ENCODE data around the gene TPH2.

Gene TPH2

DNA sequence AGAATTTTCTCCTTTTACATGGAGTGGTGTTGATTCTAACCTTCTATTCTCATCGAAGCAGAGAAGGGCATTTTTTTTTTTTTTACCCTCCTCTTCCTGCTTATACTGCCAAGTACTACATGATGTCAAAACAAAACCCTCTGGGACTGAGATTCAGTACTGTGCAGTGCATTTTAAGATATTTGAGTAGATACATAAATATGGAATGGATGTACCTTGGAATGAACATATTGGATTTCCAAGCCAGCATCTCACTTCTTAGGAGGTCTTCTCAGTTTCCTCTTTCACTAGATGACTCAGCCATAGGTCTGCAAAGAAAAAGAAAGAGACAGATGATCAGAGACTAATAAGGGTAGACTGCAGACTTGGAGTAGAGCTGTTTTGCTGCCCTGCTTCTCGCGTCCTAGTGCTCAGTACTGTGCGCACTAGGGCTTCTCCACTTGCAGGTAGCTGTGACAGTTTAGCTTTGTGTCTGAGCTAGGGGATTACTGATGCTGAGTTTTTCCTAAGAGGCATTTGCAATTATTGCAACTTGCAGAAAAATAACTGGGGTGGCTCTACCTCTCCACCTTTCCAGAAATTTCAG lies 20.4 kb downstream of the TPH2 start:
- DNase-seq (ENCODE audit: low read depth in 1 of 2, low spot score in 1 of 2) = no peak

DNA sequence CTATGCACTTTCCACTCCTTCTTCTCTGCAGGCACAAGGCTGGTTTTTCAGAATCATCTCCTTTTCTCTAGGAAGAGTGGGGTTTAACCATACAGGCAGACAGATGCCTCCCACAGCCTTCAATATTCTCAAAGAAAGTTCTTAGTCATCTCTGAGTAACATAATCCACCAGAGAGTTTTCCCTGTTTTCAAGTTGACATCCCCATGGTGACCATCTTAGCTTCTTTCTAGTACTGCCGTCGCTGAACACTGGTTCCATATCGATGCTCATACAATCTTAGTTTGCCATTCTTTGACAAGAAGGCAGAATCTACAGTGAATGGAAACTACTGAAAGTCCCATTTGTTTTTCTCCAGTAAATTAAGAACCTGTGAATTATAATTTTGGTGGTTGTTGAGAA lies 28.6 kb downstream of the TPH2 start:
- no peak for DNase-seq (ENCODE audit: low read depth in 1 of 2, low spot score in 1 of 2)

GRCh38 chr12:71969330-71969729 lies 30.7 kb downstream of the TPH2 start:
- no peak for DNase-seq (ENCODE audit: low read depth in 1 of 2, low spot score in 1 of 2)

DNA sequence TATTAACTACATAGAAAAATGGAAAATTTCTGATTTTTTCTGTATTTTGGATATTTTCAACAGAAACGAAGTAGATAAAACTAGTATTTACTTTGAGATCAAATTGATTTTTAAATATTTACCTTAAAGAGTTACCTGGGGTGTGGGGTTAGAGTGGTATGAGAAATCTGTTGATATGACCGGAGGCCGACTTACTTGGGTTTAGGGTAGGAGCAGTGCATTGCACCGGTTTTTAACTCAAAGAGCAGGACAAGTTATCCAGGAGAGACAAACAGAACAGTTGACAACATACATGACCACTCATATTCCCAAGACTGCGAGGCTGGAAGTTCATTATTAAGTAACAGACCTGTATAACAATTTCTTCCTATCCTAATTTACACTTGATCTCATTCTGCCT lies 31.4 kb downstream of the TPH2 start:
- no peak for DNase-seq (ENCODE audit: low read depth in 1 of 2, low spot score in 1 of 2)

- no peak for DNase-seq (ENCODE audit: low read depth in 1 of 2, low spot score in 1 of 2)
These were observed 33.9 kb downstream of the TPH2 start for GRCh38 chr12:71972441-71973074.

GRCh38 chr12:71973687-71974086 lies 35.0 kb downstream of the TPH2 start:
- no peak for DNase-seq (ENCODE audit: low read depth in 1 of 2, low spot score in 1 of 2)

DNA sequence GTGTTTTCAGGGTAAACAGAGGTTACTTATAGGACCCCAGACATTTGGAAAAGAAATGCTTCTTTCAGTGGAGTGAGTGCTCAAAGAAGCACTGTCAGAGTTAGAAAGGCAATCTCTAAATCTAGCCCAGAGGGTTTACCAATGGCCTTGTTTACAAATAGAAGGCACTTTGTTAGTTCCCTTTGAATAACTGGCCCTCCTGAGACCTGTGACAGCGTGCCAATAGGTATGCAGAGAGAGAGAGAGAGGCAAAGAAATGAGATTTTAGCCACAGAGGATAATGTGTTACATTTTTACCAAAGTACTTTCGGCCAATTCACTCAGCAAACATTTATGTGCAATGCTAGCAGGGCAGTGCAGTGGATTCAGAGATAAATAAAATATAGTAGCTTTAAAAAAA lies 41.9 kb downstream of the TPH2 start:
- DNase-seq (ENCODE audit: low read depth in 1 of 2, low spot score in 1 of 2) = no peak

- no peak for DNase-seq (ENCODE audit: low read depth in 1 of 2, low spot score in 1 of 2)
These were observed 42.5 kb downstream of the TPH2 start for GRCh38 chr12:71981149-71981548.

DNA sequence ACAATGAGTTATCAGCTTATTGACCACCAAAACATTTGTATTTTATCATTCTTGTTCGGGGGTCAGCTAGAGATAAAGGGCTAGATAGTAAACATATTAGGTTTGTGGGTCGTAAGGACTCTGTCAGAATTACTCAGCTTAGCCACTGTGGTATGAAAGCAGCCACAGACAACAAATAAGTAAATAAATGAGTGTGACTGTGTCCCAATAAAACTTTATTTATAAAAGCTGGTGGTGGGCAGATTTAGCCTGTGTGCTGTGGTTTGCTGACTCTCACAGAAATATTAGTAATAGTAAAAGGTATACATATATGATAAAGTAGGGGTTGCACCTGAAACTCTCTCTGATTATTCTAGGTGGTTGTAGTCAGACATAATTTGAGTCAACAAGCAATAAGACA lies 56.1 kb downstream of the TPH2 start:
- no peak for DNase-seq (ENCODE audit: low read depth in 1 of 2, low spot score in 1 of 2)

DNA sequence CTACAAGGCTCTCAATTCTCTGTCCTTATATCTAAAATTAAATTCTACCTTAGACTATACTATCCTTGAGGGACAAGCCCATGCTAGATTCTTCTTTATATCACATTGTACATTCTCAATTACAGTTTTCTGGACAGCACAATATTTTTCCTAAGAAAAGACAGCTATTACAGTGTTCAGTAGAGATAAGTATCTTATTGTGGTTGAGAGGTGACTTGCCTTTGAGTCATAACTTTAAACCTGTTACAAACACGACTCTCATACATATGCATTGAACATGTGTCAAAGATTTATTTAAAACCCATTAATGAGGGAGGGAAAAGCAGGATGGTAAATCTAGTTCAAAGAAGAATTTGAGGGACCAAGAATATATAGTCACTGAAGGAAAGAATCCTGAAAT lies 61.1 kb downstream of the TPH2 start:
- no peak for DNase-seq (ENCODE audit: low read depth in 1 of 2, low spot score in 1 of 2)

- DNase-seq (ENCODE audit: low read depth in 1 of 2, low spot score in 1 of 2) = no peak
These were observed 62.5 kb downstream of the TPH2 start for GRCh38 chr12:72000969-72001648.

DNA sequence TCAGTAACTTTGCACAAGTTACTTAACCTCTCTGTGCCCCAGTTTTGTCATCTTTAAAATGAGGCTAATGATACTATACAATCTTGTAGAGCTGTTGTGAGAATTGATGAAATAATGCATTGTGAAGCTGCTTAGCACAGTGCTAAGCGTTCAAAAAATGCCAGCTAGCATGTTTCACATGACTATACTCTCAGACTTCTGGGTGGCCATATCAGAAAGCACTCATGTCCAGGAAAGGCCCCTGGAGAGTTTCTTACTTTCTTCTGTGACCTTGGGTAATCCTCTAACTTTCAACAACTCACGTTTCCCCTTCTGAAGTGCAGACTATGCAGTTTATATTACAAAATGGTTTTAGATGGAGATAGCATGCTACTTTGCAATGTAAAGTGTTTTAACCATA lies 68.1 kb downstream of the TPH2 start:
- no peak for DNase-seq (ENCODE audit: low read depth in 1 of 2, low spot score in 1 of 2)

DNA sequence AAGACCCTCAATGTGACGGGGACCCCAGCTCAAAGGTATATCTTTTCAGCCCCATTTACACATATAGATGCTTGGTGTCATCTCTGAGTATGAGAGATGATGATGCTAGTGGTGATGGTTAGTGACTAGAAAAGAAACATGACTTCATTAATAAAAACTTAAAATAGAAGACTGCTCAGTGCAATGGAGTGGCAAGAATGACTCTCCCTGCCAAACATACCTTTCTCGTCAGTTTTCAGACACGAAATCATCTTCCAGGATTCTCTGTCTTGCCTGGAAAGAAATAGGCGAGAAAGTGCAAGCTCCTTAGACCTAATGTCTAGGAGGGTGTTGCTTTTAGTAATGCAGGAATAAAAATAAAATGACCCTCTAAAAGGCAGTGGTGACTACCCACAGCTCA lies 71.7 kb downstream of the TPH2 start:
- no peak for DNase-seq (ENCODE audit: low read depth in 1 of 2, low spot score in 1 of 2)

DNA sequence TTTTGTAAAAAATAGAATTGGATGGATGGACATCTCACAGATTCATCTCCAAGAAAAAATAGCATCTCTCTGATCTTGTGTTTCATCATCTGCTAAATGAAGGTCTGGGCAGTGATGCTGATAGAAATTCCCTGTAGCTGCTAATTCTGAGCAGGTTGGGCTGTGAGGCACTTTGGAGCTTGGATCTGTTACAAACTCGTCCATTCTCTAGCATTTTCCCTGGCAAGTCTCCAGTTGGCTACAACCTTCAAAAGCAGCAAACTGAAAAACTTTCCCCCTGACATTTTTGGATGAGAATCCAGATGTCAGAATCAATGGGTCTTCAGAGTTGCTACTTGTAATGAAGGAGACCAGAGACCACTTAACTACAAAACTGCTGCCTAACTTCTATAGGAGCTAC lies 72.7 kb downstream of the TPH2 start:
- DNase-seq (ENCODE audit: low read depth in 1 of 2, low spot score in 1 of 2) = no peak

- DNase-seq (ENCODE audit: low read depth in 1 of 2, low spot score in 1 of 2) = no peak
These were observed 74.2 kb downstream of the TPH2 start for GRCh38 chr12:72012874-72013273.

GRCh38 chr12:72015895-72016294 lies 77.2 kb downstream of the TPH2 start:
- DNase-seq (ENCODE audit: low read depth in 1 of 2, low spot score in 1 of 2) = no peak

- peak; percentile 2 to 18 for DNase-seq (ENCODE audit: low read depth in 1 of 2, low spot score in 1 of 2)
These were observed 78.5 kb downstream of the TPH2 start for GRCh38 chr12:72017054-72017651.

- DNase-seq (ENCODE audit: low read depth in 1 of 2, low spot score in 1 of 2) = no peak
These were observed 79.4 kb downstream of the TPH2 start for GRCh38 chr12:72018036-72018435.

DNA sequence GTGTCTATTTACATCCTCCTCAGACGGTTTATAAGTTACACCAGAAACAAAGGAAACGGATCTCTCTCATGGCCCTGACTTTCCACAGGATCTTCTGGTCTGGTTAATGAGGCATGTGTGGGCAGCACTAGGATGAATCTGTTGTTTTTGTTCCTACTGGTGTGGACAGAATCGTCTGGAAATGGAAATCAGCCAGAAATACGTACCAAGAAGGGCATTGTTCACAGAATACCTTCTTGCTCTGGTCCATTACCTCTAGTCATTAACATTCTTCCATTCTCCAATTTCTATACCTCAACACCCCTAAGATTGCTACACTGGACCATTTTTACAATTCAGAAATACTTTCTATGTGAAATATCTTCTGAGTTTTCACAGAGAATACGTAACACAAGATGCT lies 86.0 kb downstream of the TPH2 start:
- no peak for DNase-seq (ENCODE audit: low read depth in 1 of 2, low spot score in 1 of 2)

DNA sequence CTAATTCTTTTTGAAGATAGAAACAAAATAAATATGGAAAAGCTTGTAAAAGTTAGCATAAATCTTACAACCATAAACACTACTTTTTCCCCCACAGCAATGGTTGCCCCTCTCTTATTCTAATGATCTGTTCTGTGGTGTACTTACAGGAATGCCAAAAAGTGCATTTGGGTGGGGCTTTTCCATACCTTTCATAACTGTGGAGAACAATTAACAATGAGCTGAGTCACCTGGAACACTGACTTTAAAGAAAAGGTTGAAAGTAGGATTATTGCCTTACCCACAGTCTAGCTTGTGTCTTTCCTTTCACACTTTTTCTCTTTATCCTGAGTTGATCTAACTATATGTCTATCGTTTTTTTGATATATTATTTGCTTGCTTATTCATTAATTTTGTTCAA lies 86.9 kb downstream of the TPH2 start:
- no peak for DNase-seq (ENCODE audit: low read depth in 1 of 2, low spot score in 1 of 2)

- DNase-seq (ENCODE audit: low read depth in 1 of 2, low spot score in 1 of 2) = no peak
These were observed 90.3 kb downstream of the TPH2 start for GRCh38 chr12:72028966-72029365.

DNA sequence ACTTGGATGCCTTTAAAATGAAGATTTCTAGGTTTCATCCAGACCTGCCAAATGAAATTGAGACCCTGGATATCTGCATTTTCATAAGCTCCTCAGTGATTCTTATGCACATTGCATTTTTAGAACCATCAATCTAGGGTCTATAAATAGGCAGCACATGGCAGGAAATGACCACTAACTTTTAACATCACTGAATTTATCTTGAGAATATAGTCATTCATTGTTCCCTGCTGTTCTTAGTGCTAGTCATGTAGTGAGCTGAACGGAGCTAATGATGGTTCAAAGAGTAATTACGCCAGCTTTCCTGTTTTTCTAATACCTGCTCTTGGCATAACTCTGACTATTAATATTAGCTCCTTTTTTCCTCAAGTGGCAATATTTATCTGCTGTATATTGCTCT lies 91.6 kb downstream of the TPH2 start:
- DNase-seq (ENCODE audit: low read depth in 1 of 2, low spot score in 1 of 2) = no peak

All from stimulated activated CD4-positive, alpha-beta T cell treated with anti-CD3 and anti-CD28 coated beads, Interleukin-15, amount 100 ng/mL, for 1 hour (primary cell).